ENCODE results near the gene MAP3K13. TPM values are rescaled to one million over a fixed set of nuclear protein-coding genes. Genes with fewer than 3 reads are reported as not detected.

Gene MAP3K13
- total RNA-seq, 4 donors from 2014 or later = 8.4 to 18.0 (median 13.6) TPM

- H3K27ac ChIP-seq = no peak overlapping the region
- WGBS, 2 donors = 71% methylated on average over 3 of the region's 3 CpGs
- H3K36me3 ChIP-seq = no peaks in the 10 kb centered on the region
- H3K9me3 ChIP-seq = no peaks in the 10 kb centered on the region
- H3K4me1 ChIP-seq = no peaks in the 10 kb centered on the region
- TF ChIP-seq POLR2A (IDR thresholded peaks at IDR 0.05) (no peak), EP300 (IDR thresholded peaks at IDR 0.05) (no peak), CTCF (IDR thresholded peaks at IDR 0.05) (no peak)
- H3K27me3 ChIP-seq = no peaks in the 10 kb centered on the region
- no peak for DNase-seq (ENCODE audit: low spot score in 2 of 2)
- no peak overlapping the region for H3K4me3 ChIP-seq
These were observed 141.7 kb downstream of the MAP3K13 start for GRCh38 chr3:185504636-185505035.

- H3K9me3 ChIP-seq = no peaks in the 10 kb centered on the region
These were observed 144.9 kb downstream of the MAP3K13 start for GRCh38 chr3:185507883-185508282.

GRCh38 chr3:185508335-185508991 is 145.5 kb downstream of the MAP3K13 start:
- no peak overlapping the region for H3K4me3 ChIP-seq
- no peaks in the 10 kb centered on the region for H3K27me3 ChIP-seq
- DNase-seq (ENCODE audit: low spot score in 2 of 2) = no peak
- H3K9me3 ChIP-seq = no peaks in the 10 kb centered on the region
- no peak overlapping the region for H3K27ac ChIP-seq
- TF ChIP-seq POLR2A (IDR thresholded peaks at IDR 0.05) = no peak
- TF ChIP-seq EP300 (IDR thresholded peaks at IDR 0.05) = no peak
- TF ChIP-seq CTCF (IDR thresholded peaks at IDR 0.05) = no peak
- H3K36me3 ChIP-seq = no peaks in the 10 kb centered on the region
- WGBS, 2 donors = 71 to 79% methylated on average over 19 of the region's 19 CpGs
- no peaks in the 10 kb centered on the region for H3K4me1 ChIP-seq

More at GRCh38 chr3:185507883-185508282, 144.9 kb downstream of the MAP3K13 start:
- H3K27ac ChIP-seq = no peak overlapping the region
- H3K27me3 ChIP-seq = no peaks in the 10 kb centered on the region
- 60 to 67% methylated on average over 6 of the region's 6 CpGs for WGBS, 2 donors
- H3K36me3 ChIP-seq = no peaks in the 10 kb centered on the region
- no peaks in the 10 kb centered on the region for H3K4me1 ChIP-seq
- TF ChIP-seq CTCF (IDR thresholded peaks at IDR 0.05) (no peak), EP300 (IDR thresholded peaks at IDR 0.05) (no peak), POLR2A (IDR thresholded peaks at IDR 0.05) (no peak)
- no peak overlapping the region for H3K4me3 ChIP-seq
- no peak for DNase-seq (ENCODE audit: low spot score in 2 of 2)

GRCh38 chr3:185511711-185512110 is 148.8 kb downstream of the MAP3K13 start:
- WGBS, 2 donors = 78 to 82% methylated on average over 4 of the region's 4 CpGs
- no peaks in the 10 kb centered on the region for H3K4me1 ChIP-seq
- H3K9me3 ChIP-seq = no peaks in the 10 kb centered on the region
- H3K27ac ChIP-seq = no peak overlapping the region
- no peaks in the 10 kb centered on the region for H3K27me3 ChIP-seq
- no peak for DNase-seq (ENCODE audit: low spot score in 2 of 2)
- no peaks in the 10 kb centered on the region for H3K36me3 ChIP-seq
- TF ChIP-seq CTCF (IDR thresholded peaks at IDR 0.05) (no peak), POLR2A (IDR thresholded peaks at IDR 0.05) (no peak), EP300 (IDR thresholded peaks at IDR 0.05) (no peak)
- no peak overlapping the region for H3K4me3 ChIP-seq

GRCh38 chr3:185517387-185518130 is 154.6 kb downstream of the MAP3K13 start:
- Histone ChIP-seq H3K36me3 (no peaks in the 10 kb centered on the region), H3K4me1 (no peaks in the 10 kb centered on the region), H3K9me3 (no peaks in the 10 kb centered on the region), H3K4me3 (no peak overlapping the region), H3K27me3 (no peaks in the 10 kb centered on the region), H3K27ac (no peak overlapping the region)
- no peak for DNase-seq (ENCODE audit: low spot score in 2 of 2)
- WGBS, 2 donors = 77 to 81% methylated on average over 2 of the region's 2 CpGs
- TF ChIP-seq POLR2A (IDR thresholded peaks at IDR 0.05) = no peak
- TF ChIP-seq EP300 (IDR thresholded peaks at IDR 0.05) = no peak
- TF ChIP-seq CTCF (IDR thresholded peaks at IDR 0.05) = no peak
